A673 (cell line): ENCODE data around the gene ACBD7.

ENCODE experiments used
- CTCF ChIP-seq: fragments of 300-800, 200-600 bp; sonication (generic); conservative IDR thresholded peaks from 2 replicates; pipeline ENCODE4 v1.5.1; 2017; ENCODE audit warnings: low read depth, mild to moderate bottlenecking, antibody characterized with exemption, low read length, moderate library complexity, mixed read lengths
- EZH2 ChIP-seq: fragments of 200-600 bp; sonication (generic); IDR thresholded peaks from 2 replicates; pipeline ENCODE4 v1.6.1; 2017; ENCODE audit warnings: borderline replicate concordance, low read depth, mild to moderate bottlenecking, mixed read lengths, antibody characterized with exemption, low read length; ENCODE audit not compliant: poor library complexity, severe bottlenecking

- no peak for TF ChIP-seq CTCF
- TF ChIP-seq EZH2, result no peak
Measured at GRCh38 chr10:15027741-15028140, 60.8 kb downstream of the ACBD7 start.
